ENCODE data around the gene NAA10.

DNA sequence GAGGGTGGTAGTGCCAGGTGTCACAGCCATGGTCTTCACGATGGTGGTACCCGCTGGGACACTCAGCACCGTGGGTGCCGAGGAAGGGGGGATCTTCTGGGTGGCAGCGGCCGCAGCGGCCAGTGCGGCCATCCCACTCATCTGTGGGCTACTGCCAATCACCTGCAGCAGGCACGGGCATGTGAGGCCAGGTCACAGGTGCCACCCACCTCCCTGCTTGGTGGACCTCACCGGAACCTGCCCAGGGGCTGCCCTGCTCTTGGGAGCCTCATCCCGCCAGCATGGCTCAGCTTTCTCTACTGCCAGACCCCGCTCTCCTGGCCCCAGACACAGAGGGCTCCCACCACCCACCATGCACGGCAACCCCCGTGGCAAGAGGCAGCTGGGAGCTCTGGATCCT is 23.8 kb upstream of the NAA10 start:
- TF ChIP-seq, protein P1, sequence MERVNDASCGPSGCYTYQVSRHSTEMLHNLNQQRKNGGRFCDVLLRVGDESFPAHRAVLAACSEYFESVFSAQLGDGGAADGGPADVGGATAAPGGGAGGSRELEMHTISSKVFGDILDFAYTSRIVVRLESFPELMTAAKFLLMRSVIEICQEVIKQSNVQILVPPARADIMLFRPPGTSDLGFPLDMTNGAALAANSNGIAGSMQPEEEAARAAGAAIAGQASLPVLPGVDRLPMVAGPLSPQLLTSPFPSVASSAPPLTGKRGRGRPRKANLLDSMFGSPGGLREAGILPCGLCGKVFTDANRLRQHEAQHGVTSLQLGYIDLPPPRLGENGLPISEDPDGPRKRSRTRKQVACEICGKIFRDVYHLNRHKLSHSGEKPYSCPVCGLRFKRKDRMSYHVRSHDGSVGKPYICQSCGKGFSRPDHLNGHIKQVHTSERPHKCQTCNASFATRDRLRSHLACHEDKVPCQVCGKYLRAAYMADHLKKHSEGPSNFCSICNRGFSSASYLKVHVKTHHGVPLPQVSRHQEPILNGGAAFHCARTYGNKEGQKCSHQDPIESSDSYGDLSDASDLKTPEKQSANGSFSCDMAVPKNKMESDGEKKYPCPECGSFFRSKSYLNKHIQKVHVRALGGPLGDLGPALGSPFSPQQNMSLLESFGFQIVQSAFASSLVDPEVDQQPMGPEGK (tag by site-specific recombination; IDR thresholded peaks at IDR 0.05) = no peak
- TF ChIP-seq, protein P2, sequence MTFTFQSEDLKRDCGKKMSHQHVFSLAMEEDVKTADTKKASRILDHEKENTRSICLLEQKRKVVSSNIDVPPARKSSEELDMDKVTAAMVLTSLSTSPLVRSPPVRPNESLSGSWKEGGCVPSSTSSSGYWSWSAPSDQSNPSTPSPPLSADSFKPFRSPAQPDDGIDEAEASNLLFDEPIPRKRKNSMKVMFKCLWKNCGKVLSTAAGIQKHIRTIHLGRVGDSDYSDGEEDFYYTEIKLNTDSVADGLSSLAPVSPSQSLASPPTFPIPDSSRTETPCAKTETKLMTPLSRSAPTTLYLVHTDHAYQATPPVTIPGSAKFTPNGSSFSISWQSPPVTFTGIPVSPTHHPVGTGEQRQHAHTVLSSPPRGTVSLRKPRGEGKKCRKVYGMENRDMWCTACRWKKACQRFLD (tag by site-specific recombination; IDR thresholded peaks at IDR 0.05) = no peak
- TF ChIP-seq ZNF596 (tag by site-specific recombination; IDR thresholded peaks at IDR 0.05) (no peak), KLF9 (tag by site-specific recombination; IDR thresholded peaks at IDR 0.05; ENCODE audit: low read depth) (no peak), ZBTB20 (tag by site-specific recombination; IDR thresholded peaks at IDR 0.05) (no peak), ZNF677 (tag by site-specific recombination; IDR thresholded peaks at IDR 0.05) (no peak)
- TF ChIP-seq, protein P3, sequence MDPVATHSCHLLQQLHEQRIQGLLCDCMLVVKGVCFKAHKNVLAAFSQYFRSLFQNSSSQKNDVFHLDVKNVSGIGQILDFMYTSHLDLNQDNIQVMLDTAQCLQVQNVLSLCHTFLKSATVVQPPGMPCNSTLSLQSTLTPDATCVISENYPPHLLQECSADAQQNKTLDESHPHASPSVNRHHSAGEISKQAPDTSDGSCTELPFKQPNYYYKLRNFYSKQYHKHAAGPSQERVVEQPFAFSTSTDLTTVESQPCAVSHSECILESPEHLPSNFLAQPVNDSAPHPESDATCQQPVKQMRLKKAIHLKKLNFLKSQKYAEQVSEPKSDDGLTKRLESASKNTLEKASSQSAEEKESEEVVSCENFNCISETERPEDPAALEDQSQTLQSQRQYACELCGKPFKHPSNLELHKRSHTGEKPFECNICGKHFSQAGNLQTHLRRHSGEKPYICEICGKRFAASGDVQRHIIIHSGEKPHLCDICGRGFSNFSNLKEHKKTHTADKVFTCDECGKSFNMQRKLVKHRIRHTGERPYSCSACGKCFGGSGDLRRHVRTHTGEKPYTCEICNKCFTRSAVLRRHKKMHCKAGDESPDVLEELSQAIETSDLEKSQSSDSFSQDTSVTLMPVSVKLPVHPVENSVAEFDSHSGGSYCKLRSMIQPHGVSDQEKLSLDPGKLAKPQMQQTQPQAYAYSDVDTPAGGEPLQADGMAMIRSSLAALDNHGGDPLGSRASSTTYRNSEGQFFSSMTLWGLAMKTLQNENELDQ (tag by site-specific recombination; IDR thresholded peaks at IDR 0.05; ENCODE audit: low read depth) = no peak
- TF ChIP-seq, protein P4, sequence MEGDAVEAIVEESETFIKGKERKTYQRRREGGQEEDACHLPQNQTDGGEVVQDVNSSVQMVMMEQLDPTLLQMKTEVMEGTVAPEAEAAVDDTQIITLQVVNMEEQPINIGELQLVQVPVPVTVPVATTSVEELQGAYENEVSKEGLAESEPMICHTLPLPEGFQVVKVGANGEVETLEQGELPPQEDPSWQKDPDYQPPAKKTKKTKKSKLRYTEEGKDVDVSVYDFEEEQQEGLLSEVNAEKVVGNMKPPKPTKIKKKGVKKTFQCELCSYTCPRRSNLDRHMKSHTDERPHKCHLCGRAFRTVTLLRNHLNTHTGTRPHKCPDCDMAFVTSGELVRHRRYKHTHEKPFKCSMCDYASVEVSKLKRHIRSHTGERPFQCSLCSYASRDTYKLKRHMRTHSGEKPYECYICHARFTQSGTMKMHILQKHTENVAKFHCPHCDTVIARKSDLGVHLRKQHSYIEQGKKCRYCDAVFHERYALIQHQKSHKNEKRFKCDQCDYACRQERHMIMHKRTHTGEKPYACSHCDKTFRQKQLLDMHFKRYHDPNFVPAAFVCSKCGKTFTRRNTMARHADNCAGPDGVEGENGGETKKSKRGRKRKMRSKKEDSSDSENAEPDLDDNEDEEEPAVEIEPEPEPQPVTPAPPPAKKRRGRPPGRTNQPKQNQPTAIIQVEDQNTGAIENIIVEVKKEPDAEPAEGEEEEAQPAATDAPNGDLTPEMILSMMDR (tag by site-specific recombination; IDR thresholded peaks at IDR 0.05) = no peak
- TF ChIP-seq, protein P5, sequence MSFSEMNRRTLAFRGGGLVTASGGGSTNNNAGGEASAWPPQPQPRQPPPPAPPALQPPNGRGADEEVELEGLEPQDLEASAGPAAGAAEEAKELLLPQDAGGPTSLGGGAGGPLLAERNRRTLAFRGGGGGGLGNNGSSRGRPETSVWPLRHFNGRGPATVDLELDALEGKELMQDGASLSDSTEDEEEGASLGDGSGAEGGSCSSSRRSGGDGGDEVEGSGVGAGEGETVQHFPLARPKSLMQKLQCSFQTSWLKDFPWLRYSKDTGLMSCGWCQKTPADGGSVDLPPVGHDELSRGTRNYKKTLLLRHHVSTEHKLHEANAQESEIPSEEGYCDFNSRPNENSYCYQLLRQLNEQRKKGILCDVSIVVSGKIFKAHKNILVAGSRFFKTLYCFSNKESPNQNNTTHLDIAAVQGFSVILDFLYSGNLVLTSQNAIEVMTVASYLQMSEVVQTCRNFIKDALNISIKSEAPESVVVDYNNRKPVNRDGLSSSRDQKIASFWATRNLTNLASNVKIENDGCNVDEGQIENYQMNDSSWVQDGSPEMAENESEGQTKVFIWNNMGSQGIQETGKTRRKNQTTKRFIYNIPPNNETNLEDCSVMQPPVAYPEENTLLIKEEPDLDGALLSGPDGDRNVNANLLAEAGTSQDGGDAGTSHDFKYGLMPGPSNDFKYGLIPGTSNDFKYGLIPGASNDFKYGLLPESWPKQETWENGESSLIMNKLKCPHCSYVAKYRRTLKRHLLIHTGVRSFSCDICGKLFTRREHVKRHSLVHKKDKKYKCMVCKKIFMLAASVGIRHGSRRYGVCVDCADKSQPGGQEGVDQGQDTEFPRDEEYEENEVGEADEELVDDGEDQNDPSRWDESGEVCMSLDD (tag by site-specific recombination; IDR thresholded peaks at IDR 0.05) = no peak
